ENCODE measurements around the gene CEP112.

- TF ChIP-seq GATA3 (IDR thresholded peaks at IDR 0.05; ENCODE audit: low read depth, low read length) (no peak), GATA2 (IDR thresholded peaks at IDR 0.05; ENCODE audit: low read depth, low read length) (peak; percentile 46; the same call in 1 of the 2 replicates)
Observed at GRCh38 chr17:66076546-66077190, 115.3 kb downstream of the CEP112 start.
